ENCODE data around the gene RYR1. TPM values are rescaled to one million over a fixed set of nuclear protein-coding genes. Genes with fewer than 3 reads are reported as not detected.
"Not testable (repeated sequence)": the region's sequence is repeated elsewhere in the genome, so short reads cannot be mapped to it uniquely, and the experiment has no call there.

RYR1 gene
- polyA plus RNA-seq, 3 donors: 0.56 to 6.2 (median 0.79) TPM

GRCh38 chr19:38517321-38517720, 83.8 kb downstream of the RYR1 start:
- no peak overlapping the region for H3K27ac ChIP-seq (ENCODE audit: low read depth, low read length)
- WGBS, 3 donors: 85 to 89% (median 88%) methylated on average over 17 to 21 of the region's 21 CpGs

GRCh38 chr19:38517980-38518379, 84.5 kb downstream of the RYR1 start:
- WGBS, 3 donors: 23 to 75% (median 33%) methylated on average over 1 of the region's 1 CpG
- H3K27ac ChIP-seq (ENCODE audit: low read depth, low read length): not testable (repeated sequence)

GRCh38 chr19:38519168-38519567, 85.7 kb downstream of the RYR1 start:
- WGBS, 3 donors: 84 to 88% (median 87%) methylated on average over 26 of the region's 26 CpGs
- no peak overlapping the region for H3K27ac ChIP-seq (ENCODE audit: low read depth, low read length)

- 91 to 96% (median 91%) methylated on average over 6 of the region's 6 CpGs for WGBS, 3 donors
Observed at GRCh38 chr19:38519988-38520387, 86.5 kb downstream of the RYR1 start.

GRCh38 chr19:38522915-38523314, 89.4 kb downstream of the RYR1 start:
- 85 to 86% (median 86%) methylated on average over 15 of the region's 15 CpGs for WGBS, 3 donors
- no peak overlapping the region for H3K27ac ChIP-seq (ENCODE audit: low read depth, low read length)

More at GRCh38 chr19:38519988-38520387, 86.5 kb downstream of the RYR1 start:
- H3K27ac ChIP-seq (ENCODE audit: low read depth, low read length): no peak overlapping the region

- WGBS, 3 donors: 77 to 89% (median 81%) methylated on average over 3 of the region's 3 CpGs
- no peak overlapping the region for H3K27ac ChIP-seq (ENCODE audit: low read depth, low read length)
Observed at GRCh38 chr19:38523319-38523718, 89.8 kb downstream of the RYR1 start.

GRCh38 chr19:38524369-38524768, 90.9 kb downstream of the RYR1 start:
- no peak overlapping the region for H3K27ac ChIP-seq (ENCODE audit: low read depth, low read length)
- 58 to 75% (median 74%) methylated on average over 9 of the region's 9 CpGs for WGBS, 3 donors

- 89 to 97% (median 95%) methylated on average over 22 of the region's 22 CpGs for WGBS, 3 donors
- no peak overlapping the region for H3K27ac ChIP-seq (ENCODE audit: low read depth, low read length)
Observed at GRCh38 chr19:38524994-38525634, 91.6 kb downstream of the RYR1 start.

- no peak overlapping the region for H3K27ac ChIP-seq (ENCODE audit: low read depth, low read length)
- WGBS, 3 donors: 70 to 87% (median 86%) methylated on average over 7 of the region's 7 CpGs
Observed at GRCh38 chr19:38526430-38526829, 92.9 kb downstream of the RYR1 start.

GRCh38 chr19:38527466-38528136, 94.1 kb downstream of the RYR1 start:
- WGBS, 3 donors: 55 to 69% (median 58%) methylated on average over 32 of the region's 32 CpGs
- H3K27ac ChIP-seq (ENCODE audit: low read depth, low read length): no peak overlapping the region

GRCh38 chr19:38528213-38528755, 94.8 kb downstream of the RYR1 start:
- WGBS, 3 donors: 59 to 79% (median 79%) methylated on average over 24 of the region's 24 CpGs
- no peak overlapping the region for H3K27ac ChIP-seq (ENCODE audit: low read depth, low read length)

- WGBS, 3 donors: 80 to 85% (median 84%) methylated on average over 6 of the region's 6 CpGs
- H3K27ac ChIP-seq (ENCODE audit: low read depth, low read length): no peak overlapping the region
Observed at GRCh38 chr19:38528931-38529330, 95.4 kb downstream of the RYR1 start.

GRCh38 chr19:38531515-38531914, 98.0 kb downstream of the RYR1 start:
- no peak overlapping the region for H3K27ac ChIP-seq (ENCODE audit: low read depth, low read length)
- WGBS, 3 donors: 90 to 100% (median 99%) methylated on average over 2 of the region's 2 CpGs

- whole genome bisulfite sequencing, 3 donors: 52 to 87% (median 84%) methylated on average over 3 of the region's 3 CpGs
Observed at GRCh38 chr19:38532939-38533338, 99.4 kb downstream of the RYR1 start.

GRCh38 chr19:38534574-38534973, 101.1 kb downstream of the RYR1 start:
- no peak overlapping the region for H3K27ac ChIP-seq (ENCODE audit: low read depth, low read length)
- WGBS, 3 donors: 91 to 96% (median 95%) methylated on average over 8 of the region's 8 CpGs

More at GRCh38 chr19:38532939-38533338, 99.4 kb downstream of the RYR1 start:
- H3K27ac ChIP-seq (ENCODE audit: low read depth, low read length): no peak overlapping the region

GRCh38 chr19:38535212-38535611, 101.7 kb downstream of the RYR1 start:
- H3K27ac ChIP-seq (ENCODE audit: low read depth, low read length): no peak overlapping the region
- WGBS, 3 donors: 72 to 86% (median 84%) methylated on average over 3 of the region's 3 CpGs

GRCh38 chr19:38537071-38537936, 103.8 kb downstream of the RYR1 start:
- 87 to 93% (median 88%) methylated on average over 23 of the region's 23 CpGs for WGBS, 3 donors
- H3K27ac ChIP-seq (ENCODE audit: low read depth, low read length): no peak overlapping the region

- H3K27ac ChIP-seq (ENCODE audit: low read depth, low read length): no peak overlapping the region
- WGBS, 3 donors: 16 to 43% (median 24%) methylated on average over 3 of the region's 3 CpGs
Observed at GRCh38 chr19:38538386-38538785, 104.9 kb downstream of the RYR1 start.
